ENCODE measurements around the gene DLGAP1.

DNA sequence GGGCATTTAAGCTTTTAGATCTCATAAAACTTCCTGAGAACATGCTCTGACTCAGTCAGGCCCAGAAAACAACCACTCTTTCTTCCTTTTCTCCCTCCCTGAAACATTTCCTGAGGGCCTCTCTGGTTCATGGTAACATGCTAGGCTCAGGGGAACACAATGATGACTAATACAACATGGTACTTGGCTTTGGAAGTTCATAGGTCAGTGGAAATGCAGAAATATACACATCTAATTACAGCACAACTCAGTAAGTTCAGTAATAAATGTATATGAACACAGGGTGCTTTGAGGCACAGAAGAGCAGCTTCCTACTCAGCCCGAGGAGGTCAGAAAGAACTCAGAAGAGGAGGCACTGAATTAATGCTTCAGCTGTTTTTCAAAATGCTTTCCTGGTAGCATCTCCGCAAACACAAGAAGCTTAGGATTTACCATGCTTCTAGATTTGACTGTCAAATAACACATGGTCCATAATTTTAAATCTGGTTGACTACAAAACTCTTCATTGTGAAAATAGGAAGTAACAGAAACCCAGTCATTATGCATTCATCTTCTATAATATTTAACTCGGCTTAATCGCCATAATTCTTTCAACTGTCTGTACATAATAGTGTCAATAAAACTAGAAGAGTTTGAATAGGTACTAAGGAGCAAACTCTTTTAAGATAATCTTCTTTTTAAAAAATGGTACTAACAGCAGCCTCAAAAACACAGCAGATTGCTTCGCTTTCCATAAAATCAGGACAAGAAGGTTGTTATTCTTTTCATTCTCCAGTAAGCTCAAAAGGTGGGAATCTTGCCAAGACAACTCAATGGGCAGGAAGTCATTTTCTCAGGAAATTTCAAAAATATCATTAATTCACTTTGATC is 251.3 kb downstream of the DLGAP1 start:
- TF ChIP-seq SUZ12 (IDR thresholded peaks at IDR 0.05; ENCODE audit: extremely low read depth, insufficient read depth, insufficient read length) (no peak), YY1 (IDR thresholded peaks at IDR 0.05; ENCODE audit: insufficient read depth, insufficient read length) (no peak)
